Measurements from ENCODE around the gene SMURF1. TPM values are rescaled to one million over a fixed set of nuclear protein-coding genes. Genes with fewer than 3 reads are reported as not detected.
A peak's percentile ranks its signal among the peaks of the same experiment; 100 is the strongest.

SMURF1 gene
- total RNA-seq, 3 donors from 2014 or later (not counting 1 experiment from before 2014, with no cell fraction given), result 33.3 to 34.7 (median 34.2) TPM

DNA sequence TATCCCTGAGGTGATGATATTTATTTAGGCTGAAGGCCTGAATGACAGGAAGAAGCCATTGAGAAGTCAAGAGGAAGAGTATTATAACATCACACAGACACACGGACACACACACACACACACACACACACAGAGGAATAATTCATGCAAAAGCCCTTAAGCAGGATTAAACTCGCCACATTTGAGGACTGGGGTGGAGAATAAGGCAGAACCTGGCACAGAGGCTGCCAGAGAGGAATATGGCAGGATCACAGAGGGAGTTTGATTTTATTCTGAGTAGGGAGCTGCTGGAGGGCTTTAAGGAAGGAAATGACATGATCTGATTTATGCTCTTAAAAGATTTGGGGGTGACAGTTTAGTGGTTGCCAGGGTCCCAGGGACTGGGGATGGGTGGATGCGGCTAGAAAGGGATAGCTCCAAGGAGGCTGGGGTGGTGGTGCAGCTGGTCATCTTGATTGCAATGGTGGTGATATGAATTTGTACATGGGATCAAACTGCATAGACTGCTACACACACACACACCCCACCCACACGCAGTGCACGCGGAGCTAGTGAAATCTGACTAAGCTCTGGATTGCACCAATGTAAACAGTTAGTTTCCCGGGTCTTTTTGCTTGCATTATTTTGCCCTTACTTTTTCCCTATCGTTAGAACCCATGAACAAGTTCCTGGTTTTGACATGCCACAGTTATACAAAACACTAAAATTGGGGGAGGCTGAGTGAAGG, 11.2 kb downstream of the SMURF1 start:
- peak overlapping the region in 1 of 2 donors; percentile 27 for H3K27ac Mint-ChIP-seq
- no peaks in the 10 kb centered on the region for H3K9me3 Mint-ChIP-seq

DNA sequence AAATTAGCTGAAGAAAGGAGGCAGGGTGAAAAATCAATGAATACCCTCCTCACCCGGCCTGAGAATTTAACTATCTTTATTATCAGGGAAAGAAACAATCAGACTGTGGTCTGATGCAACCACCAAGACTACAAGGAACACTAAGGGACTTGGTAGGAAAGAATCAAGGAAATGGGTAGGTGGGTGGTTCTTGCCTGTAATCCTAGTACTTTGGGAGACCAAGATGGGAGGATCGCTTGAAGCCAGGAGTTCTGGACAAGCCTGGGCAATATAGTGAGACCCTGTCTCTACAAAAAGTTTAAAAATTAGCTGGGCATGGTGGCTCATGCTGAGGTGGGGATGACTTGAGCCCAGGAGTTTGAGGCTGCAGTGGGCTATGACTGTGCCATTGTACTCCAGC, 12.6 kb downstream of the SMURF1 start:
- TF ChIP-seq, protein P1, sequence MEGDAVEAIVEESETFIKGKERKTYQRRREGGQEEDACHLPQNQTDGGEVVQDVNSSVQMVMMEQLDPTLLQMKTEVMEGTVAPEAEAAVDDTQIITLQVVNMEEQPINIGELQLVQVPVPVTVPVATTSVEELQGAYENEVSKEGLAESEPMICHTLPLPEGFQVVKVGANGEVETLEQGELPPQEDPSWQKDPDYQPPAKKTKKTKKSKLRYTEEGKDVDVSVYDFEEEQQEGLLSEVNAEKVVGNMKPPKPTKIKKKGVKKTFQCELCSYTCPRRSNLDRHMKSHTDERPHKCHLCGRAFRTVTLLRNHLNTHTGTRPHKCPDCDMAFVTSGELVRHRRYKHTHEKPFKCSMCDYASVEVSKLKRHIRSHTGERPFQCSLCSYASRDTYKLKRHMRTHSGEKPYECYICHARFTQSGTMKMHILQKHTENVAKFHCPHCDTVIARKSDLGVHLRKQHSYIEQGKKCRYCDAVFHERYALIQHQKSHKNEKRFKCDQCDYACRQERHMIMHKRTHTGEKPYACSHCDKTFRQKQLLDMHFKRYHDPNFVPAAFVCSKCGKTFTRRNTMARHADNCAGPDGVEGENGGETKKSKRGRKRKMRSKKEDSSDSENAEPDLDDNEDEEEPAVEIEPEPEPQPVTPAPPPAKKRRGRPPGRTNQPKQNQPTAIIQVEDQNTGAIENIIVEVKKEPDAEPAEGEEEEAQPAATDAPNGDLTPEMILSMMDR (IDR thresholded peaks at IDR 0.05), result no peak
- Mint-ChIP-seq H3K4me1 (peaks cover 58 to 60% of the 10 kb centered on the region in 2 donors), H3K9me3 (no peaks in the 10 kb centered on the region), H3K27ac (peak overlapping the region in 1 of 2 donors; percentile 36), H3K27me3 (ENCODE audit: low read depth in 2 of 2) (no peaks in the 10 kb centered on the region), H3K36me3 (no peaks in the 10 kb centered on the region), H3K4me3 (no peak overlapping the region)
- 100% methylated on average over 1 of the region's 2 CpGs for WGBS (ENCODE audit: insufficient coverage)
- no peaks in the 10 kb centered on the region for H3K36me3 ChIP-seq (ENCODE audit: control insufficient read depth, insufficient read depth, low read length)
- DNase-seq (no peak), ATAC-seq (no peak)
- intact Hi-C loops (cut with micrococcal nuclease), result no loop called here
- no peaks in the 10 kb centered on the region for H3K9me3 ChIP-seq (ENCODE audit: control insufficient read depth, insufficient read depth, low read length)
- H3K27me3 ChIP-seq (ENCODE audit: control insufficient read depth, insufficient read depth, low read length), result no peaks in the 10 kb centered on the region
- no peaks in the 10 kb centered on the region for H3K4me1 ChIP-seq (ENCODE audit: control insufficient read depth, insufficient read depth, low read length)
- H3K4me3 ChIP-seq (ENCODE audit: low read length), result no peak overlapping the region
- no peak overlapping the region for H3K27ac ChIP-seq (ENCODE audit: low read length)

More for the DNA sequence above, 11.2 kb downstream of the SMURF1 start:
- H3K36me3 ChIP-seq (ENCODE audit: control insufficient read depth, insufficient read depth, low read length), result no peaks in the 10 kb centered on the region
- no peaks in the 10 kb centered on the region for H3K27me3 ChIP-seq (ENCODE audit: control insufficient read depth, insufficient read depth, low read length)
- Mint-ChIP-seq H3K27me3 (ENCODE audit: low read depth in 2 of 2) (no peaks in the 10 kb centered on the region), H3K4me1 (peaks cover 53 to 59% of the 10 kb centered on the region in 2 donors), H3K36me3 (no peaks in the 10 kb centered on the region), H3K4me3 (no peak overlapping the region)
- DNase-seq (no peak), ATAC-seq (no peak)
- 93% methylated on average over 7 of the region's 8 CpGs for WGBS (ENCODE audit: insufficient coverage)
- TF ChIP-seq, protein P1 (IDR thresholded peaks at IDR 0.05), result no peak
- intact Hi-C loops (cut with micrococcal nuclease), result no loop called here
- H3K4me1 ChIP-seq (ENCODE audit: control insufficient read depth, insufficient read depth, low read length), result no peaks in the 10 kb centered on the region
- no peaks in the 10 kb centered on the region for H3K9me3 ChIP-seq (ENCODE audit: control insufficient read depth, insufficient read depth, low read length)
- no peak overlapping the region for H3K4me3 ChIP-seq (ENCODE audit: low read length)
- no peak overlapping the region for H3K27ac ChIP-seq (ENCODE audit: low read length)

DNA sequence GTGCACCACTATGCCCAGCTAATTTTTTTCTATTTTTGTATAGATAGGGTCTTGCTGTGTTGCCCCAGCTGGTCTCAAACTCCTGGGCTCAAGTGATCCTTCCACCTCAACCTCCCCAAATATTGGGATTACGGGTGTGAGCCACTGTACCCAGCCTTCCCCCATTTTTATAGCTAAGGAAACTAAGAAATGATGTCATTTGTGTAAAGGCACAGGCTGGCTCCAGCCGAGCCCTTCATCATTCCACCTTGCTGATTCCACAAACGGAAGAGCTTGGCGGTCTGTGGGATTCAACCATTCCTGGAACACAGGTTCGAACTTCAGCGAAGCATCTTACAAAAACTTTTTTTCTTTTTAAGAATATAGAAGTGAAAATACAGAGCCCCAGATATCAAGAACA, 14.4 kb downstream of the SMURF1 start:
- intact Hi-C loops (cut with micrococcal nuclease), result no loop called here
- Histone ChIP-seq H3K36me3 (ENCODE audit: control insufficient read depth, insufficient read depth, low read length) (no peaks in the 10 kb centered on the region), H3K9me3 (ENCODE audit: control insufficient read depth, insufficient read depth, low read length) (no peaks in the 10 kb centered on the region), H3K4me1 (ENCODE audit: control insufficient read depth, insufficient read depth, low read length) (no peaks in the 10 kb centered on the region), H3K27ac (ENCODE audit: low read length) (no peak overlapping the region), H3K4me3 (ENCODE audit: low read length) (no peak overlapping the region), H3K27me3 (ENCODE audit: control insufficient read depth, insufficient read depth, low read length) (no peaks in the 10 kb centered on the region)
- peaks cover 60 to 62% of the 10 kb centered on the region in 2 donors for H3K4me1 Mint-ChIP-seq
- H3K27ac Mint-ChIP-seq, result no peak overlapping the region
- H3K36me3 Mint-ChIP-seq, result no peaks in the 10 kb centered on the region
- WGBS (ENCODE audit: insufficient coverage), result 100% methylated on average over 3 of the region's 6 CpGs
- TF ChIP-seq, protein P1 (IDR thresholded peaks at IDR 0.05), result no peak
- DNase-seq (no peak), ATAC-seq (no peak)
- H3K27me3 Mint-ChIP-seq (ENCODE audit: low read depth in 2 of 2), result no peaks in the 10 kb centered on the region
- no peak overlapping the region for H3K4me3 Mint-ChIP-seq
- no peaks in the 10 kb centered on the region for H3K9me3 Mint-ChIP-seq

DNA sequence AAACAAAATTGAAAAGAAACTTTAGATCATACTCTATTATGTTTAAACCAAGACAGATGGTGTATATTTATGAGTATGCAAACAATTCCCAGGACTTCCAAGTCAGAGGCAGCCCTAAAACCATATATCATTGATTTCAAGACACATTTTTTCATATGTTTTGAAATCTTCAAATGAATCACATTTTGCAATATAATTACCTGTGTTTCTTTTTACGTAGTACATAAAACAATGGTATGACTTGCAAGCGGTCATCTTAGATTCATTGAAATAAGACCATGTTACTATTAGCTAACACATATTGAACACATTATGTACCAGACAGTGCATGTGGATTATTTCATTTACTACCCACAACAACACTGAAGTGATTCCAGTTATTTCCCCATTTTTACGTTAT, 14.9 kb downstream of the SMURF1 start:
- no peak for ATAC-seq
- no peaks in the 10 kb centered on the region for H3K9me3 ChIP-seq (ENCODE audit: control insufficient read depth, insufficient read depth, low read length)
- DNase-seq, result no peak
- no peaks in the 10 kb centered on the region for H3K4me1 ChIP-seq (ENCODE audit: control insufficient read depth, insufficient read depth, low read length)
- H3K27me3 ChIP-seq (ENCODE audit: control insufficient read depth, insufficient read depth, low read length), result no peaks in the 10 kb centered on the region
- Mint-ChIP-seq H3K36me3 (no peaks in the 10 kb centered on the region), H3K9me3 (no peaks in the 10 kb centered on the region), H3K27me3 (ENCODE audit: low read depth in 2 of 2) (no peaks in the 10 kb centered on the region), H3K27ac (no peak overlapping the region), H3K4me1 (peaks cover 62 to 66% of the 10 kb centered on the region in 2 donors), H3K4me3 (no peak overlapping the region)
- no peak overlapping the region for H3K4me3 ChIP-seq (ENCODE audit: low read length)
- H3K27ac ChIP-seq (ENCODE audit: low read length), result no peak overlapping the region
- intact Hi-C loops (cut with micrococcal nuclease), result no loop called here
- TF ChIP-seq, protein P1 (IDR thresholded peaks at IDR 0.05), result no peak
- 98% methylated on average over 3 of the region's 3 CpGs for WGBS (ENCODE audit: insufficient coverage)
- no peaks in the 10 kb centered on the region for H3K36me3 ChIP-seq (ENCODE audit: control insufficient read depth, insufficient read depth, low read length)
